ENCODE results near the gene LOXL3. TPM values are rescaled to one million over a fixed set of nuclear protein-coding genes. Genes with fewer than 3 reads are reported as not detected.

Gene LOXL3, protein sequence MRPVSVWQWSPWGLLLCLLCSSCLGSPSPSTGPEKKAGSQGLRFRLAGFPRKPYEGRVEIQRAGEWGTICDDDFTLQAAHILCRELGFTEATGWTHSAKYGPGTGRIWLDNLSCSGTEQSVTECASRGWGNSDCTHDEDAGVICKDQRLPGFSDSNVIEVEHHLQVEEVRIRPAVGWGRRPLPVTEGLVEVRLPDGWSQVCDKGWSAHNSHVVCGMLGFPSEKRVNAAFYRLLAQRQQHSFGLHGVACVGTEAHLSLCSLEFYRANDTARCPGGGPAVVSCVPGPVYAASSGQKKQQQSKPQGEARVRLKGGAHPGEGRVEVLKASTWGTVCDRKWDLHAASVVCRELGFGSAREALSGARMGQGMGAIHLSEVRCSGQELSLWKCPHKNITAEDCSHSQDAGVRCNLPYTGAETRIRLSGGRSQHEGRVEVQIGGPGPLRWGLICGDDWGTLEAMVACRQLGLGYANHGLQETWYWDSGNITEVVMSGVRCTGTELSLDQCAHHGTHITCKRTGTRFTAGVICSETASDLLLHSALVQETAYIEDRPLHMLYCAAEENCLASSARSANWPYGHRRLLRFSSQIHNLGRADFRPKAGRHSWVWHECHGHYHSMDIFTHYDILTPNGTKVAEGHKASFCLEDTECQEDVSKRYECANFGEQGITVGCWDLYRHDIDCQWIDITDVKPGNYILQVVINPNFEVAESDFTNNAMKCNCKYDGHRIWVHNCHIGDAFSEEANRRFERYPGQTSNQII
- total RNA-seq (2021), result 29.0 and 29.8 TPM in 2 replicates
- long read RNA-seq, transcript LOXL3-201 (14 exons, 3,502 nt), result minor isoform, 47 of 257 reads
- long read RNA-seq, transcript LOXL3-208 (10 exons, 2,837 nt), result major isoform, 106 of 257 reads
- long read RNA-seq, partial matches to known transcripts, result 55 of 257 reads
- long read RNA-seq, other reads (novel, unspliced or antisense), result 46 of 257 reads

DNA sequence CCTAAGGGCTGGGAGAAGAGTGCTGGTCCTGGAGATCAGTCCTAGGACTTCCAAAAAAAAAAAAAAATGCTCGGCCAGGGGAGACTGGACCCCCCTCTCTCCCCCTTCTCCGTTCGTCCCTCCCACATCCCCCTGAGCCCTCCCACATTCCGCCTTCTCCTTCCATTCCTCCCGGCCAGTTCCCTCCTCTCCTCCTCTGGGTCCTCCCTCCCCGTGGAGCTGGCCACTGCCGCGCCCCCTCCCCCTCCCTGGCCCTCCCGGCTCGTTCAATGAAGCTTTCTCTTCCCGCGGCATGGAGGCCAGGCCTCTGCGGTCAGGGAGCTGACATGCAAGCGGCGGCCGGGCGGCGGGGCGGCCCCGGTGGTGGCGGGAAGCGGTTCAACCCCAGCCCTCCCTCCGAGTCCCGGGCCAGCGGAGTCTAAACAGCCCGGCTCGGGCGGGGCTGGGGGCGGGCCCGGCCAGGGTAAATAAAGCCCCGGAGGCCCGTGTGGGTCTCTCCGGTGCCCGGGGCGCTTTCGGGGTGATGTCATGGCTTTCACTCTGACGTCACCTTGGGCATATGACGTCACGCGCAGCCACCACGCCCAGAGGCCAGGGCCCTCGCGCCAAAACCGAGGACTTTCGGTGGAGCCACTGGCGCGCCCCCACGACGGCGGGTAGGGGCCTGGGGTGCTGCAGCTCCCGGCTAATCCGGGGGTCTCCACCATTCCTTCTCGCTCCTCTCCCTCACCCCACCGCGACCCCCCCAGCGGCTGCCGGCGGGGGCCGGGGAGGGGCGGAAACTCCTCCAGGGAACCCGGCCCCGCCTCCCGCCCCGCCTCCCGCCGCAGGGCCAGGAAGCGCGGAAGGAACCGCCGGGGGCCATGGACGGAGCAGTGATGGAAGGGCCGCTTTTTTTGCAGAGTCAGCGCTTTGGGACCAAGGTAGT is at the start of gene LOXL3, which contains the start of gene DOK1:
LOXL3 (minus strand) TSS at position 51 of the 928 bp plus-strand sequence. CDS start 1,308 bp downstream, outside the sequence.
DOK1 (plus strand) TSS at position 829 of the 928 bp plus-strand sequence; CDS start at position 864, 35 bp downstream.
- Histone ChIP-seq H2BK15ac (ENCODE audit: low read depth, low read length) (no peak within 1 kb of the TSS), H4K91ac (ENCODE audit: insufficient read length, low read depth, low read length) (no peak within 1 kb of the TSS), H3K4me2 (ENCODE audit: insufficient read depth, insufficient read length, low read length) (peak within 1 kb of the TSS; percentile 63), H3K18ac (ENCODE audit: insufficient read length, low read depth, low read length) (peak within 1 kb of the TSS; percentile 86), H3K4ac (ENCODE audit: low read depth, low read length) (no peak within 1 kb of the TSS; the same call in 1 of the 2 replicates), H3K23me2 (ENCODE audit: insufficient read length, low read depth, low read length, poor library complexity, severe bottlenecking) (peaks cover 20% of the 10 kb centered on the region), H3T11ph (ENCODE audit: low read length) (no peak within 1 kb of the TSS), H3K9me3 (ENCODE audit: control insufficient read depth, low read depth, low read length) (no peaks in the 10 kb centered on the region), H4K8ac (replicated peaks; ENCODE audit: insufficient read length, low read depth, low read length) (no peak within 1 kb of the TSS), H3K56ac (ENCODE audit: insufficient read length, low read depth, low read length) (no peak within 1 kb of the TSS), H2BK20ac (ENCODE audit: low read depth, low read length, poor library complexity, severe bottlenecking) (no peak within 1 kb of the TSS), H3K27me3 (ENCODE audit: insufficient read depth, low read length) (no peaks in the 10 kb centered on the region; the same call in 1 of the 2 replicates), H4K20me1 (ENCODE audit: control insufficient read depth, insufficient read depth, insufficient read length) (no peaks in the 10 kb centered on the region), H3K27ac (ENCODE audit: insufficient read length, low read depth, low read length) (no peak within 1 kb of the TSS), H2BK120ac (ENCODE audit: low read depth, low read length, poor library complexity, severe bottlenecking) (peak within 1 kb of the TSS; percentile 82), H3K79me2 (ENCODE audit: insufficient read depth, low read length) (no peaks in the 10 kb centered on the region), H4K5ac (ENCODE audit: insufficient read length, low read depth, low read length) (no peak within 1 kb of the TSS), H2AK5ac (ENCODE audit: insufficient read length, low read length) (no peak within 1 kb of the TSS), H2BK12ac (ENCODE audit: insufficient read length, low read depth, low read length) (no peak within 1 kb of the TSS), H3K4me1 (ENCODE audit: insufficient read depth, low read length) (0 out of 2 replicates have a peak, but pooled peaks cover 2% of the 10 kb centered on the region), H3K9ac (ENCODE audit: extremely low read depth, insufficient read length, low read length) (peak within 1 kb of the TSS; percentile 57), H3K14ac (ENCODE audit: insufficient read depth, low read length) (peak within 1 kb of the TSS; percentile 82), H3K79me1 (ENCODE audit: insufficient read depth, low read depth, low read length, poor library complexity, severe bottlenecking) (no peaks in the 10 kb centered on the region), H2AFZ (ENCODE audit: low read length) (no peak within 1 kb of the TSS), H3K23ac (ENCODE audit: insufficient read length, low read depth, low read length) (no peak within 1 kb of the TSS), H2BK5ac (ENCODE audit: insufficient read length, low read length) (no peak within 1 kb of the TSS)
- Mint-ChIP-seq H3K4me3 (peak within 1 kb of the TSS; percentile 92 to 93), H3K27ac (peak within 1 kb of the TSS; percentile 42 to 96 (median 89); a peak in 6 of 7 replicates), H3K36me3 (ENCODE audit: insufficient read depth in 1 of 3, low read depth in 3 of 3) (peaks cover 0 to 23% (median 15%) of the 10 kb centered on the region in 3 experiments; a peak in 6 of 7 replicates), H3K27me3 (ENCODE audit: low read depth) (peaks cover 58% of the 10 kb centered on the region), H3K4me1 (peaks cover 23 to 24% of the 10 kb centered on the region in 2 experiments), H3K9me3 (no peaks in the 10 kb centered on the region)
- TF ChIP-seq, protein P1, sequence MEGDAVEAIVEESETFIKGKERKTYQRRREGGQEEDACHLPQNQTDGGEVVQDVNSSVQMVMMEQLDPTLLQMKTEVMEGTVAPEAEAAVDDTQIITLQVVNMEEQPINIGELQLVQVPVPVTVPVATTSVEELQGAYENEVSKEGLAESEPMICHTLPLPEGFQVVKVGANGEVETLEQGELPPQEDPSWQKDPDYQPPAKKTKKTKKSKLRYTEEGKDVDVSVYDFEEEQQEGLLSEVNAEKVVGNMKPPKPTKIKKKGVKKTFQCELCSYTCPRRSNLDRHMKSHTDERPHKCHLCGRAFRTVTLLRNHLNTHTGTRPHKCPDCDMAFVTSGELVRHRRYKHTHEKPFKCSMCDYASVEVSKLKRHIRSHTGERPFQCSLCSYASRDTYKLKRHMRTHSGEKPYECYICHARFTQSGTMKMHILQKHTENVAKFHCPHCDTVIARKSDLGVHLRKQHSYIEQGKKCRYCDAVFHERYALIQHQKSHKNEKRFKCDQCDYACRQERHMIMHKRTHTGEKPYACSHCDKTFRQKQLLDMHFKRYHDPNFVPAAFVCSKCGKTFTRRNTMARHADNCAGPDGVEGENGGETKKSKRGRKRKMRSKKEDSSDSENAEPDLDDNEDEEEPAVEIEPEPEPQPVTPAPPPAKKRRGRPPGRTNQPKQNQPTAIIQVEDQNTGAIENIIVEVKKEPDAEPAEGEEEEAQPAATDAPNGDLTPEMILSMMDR (conservative IDR thresholded peaks at IDR 0.05), result no peak
- peak; percentile 93 for DNase-seq
- no CpG with 5 or more reads among the region's 73 CpGs for WGBS (ENCODE audit: extremely low coverage, insufficient read length, low lambda C conversion rate)

Data from H9 (cell line).